ENCODE results near the gene PTCH2.

PTCH2 gene

GRCh38 chr1:44854970-44855369 lies 11.9 kb upstream of the PTCH2 start:
- no peak for DNase-seq (ENCODE audit: low spot score)
- no peak for TF ChIP-seq CTCF (IDR thresholded peaks at IDR 0.05; ENCODE audit: extremely low read depth, missing control alignments)

GRCh38 chr1:44853201-44853600 lies 10.1 kb upstream of the PTCH2 start:
- DNase-seq (ENCODE audit: low spot score), result no peak
- TF ChIP-seq CTCF (IDR thresholded peaks at IDR 0.05; ENCODE audit: extremely low read depth, missing control alignments), result no peak

- no peak for TF ChIP-seq CTCF (IDR thresholded peaks at IDR 0.05; ENCODE audit: extremely low read depth, missing control alignments)
- DNase-seq (ENCODE audit: low spot score), result no peak
Observed at GRCh38 chr1:44851308-44851707, 8.3 kb upstream of the PTCH2 start.

GRCh38 chr1:44849575-44850132 lies 6.6 kb upstream of the PTCH2 start:
- no peak for DNase-seq (ENCODE audit: low spot score)
- TF ChIP-seq CTCF (IDR thresholded peaks at IDR 0.05; ENCODE audit: extremely low read depth, missing control alignments), result no peak

GRCh38 chr1:44848456-44849181 lies 5.6 kb upstream of the PTCH2 start:
- no peak for TF ChIP-seq CTCF (IDR thresholded peaks at IDR 0.05; ENCODE audit: extremely low read depth, missing control alignments)
- DNase-seq (ENCODE audit: low spot score), result no peak

GRCh38 chr1:44847845-44848244 lies 4.8 kb upstream of the PTCH2 start:
- TF ChIP-seq CTCF (IDR thresholded peaks at IDR 0.05; ENCODE audit: extremely low read depth, missing control alignments), result no peak
- DNase-seq (ENCODE audit: low spot score), result no peak

DNA sequence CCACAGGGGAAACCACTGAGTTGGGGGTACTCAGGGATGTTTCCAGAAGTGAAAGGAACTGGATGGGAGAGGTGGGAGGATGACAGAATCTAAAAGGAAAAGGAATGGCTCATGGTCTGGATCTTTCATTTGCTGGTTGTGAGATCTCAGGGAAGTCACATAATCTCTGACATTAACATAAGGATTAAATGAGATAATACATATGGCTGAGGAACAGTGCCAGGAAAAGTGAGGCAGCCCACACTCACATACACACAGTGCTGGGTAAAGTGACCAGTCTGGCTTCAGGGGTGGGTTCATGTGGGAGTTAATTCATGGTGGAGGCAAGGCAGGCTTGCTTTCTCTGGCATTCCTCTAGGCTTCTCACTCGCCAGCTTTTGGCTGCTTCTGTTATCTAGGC lies 3.9 kb upstream of the PTCH2 start:
- TF ChIP-seq CTCF (IDR thresholded peaks at IDR 0.05; ENCODE audit: extremely low read depth, missing control alignments), result no peak
- no peak for DNase-seq (ENCODE audit: low spot score)

Measured in GM20000 (cell line).